CD4-positive, alpha-beta T cell treated with Interferon alpha-2 for 1 hour (primary cell): Measurements from ENCODE around the gene KRT77.
A peak's percentile ranks its signal among the peaks of the same experiment; 100 is the strongest.

ENCODE experiments used
- DNase-seq, 2 donors: peaks; one replicate each; pipeline ENCODE4 v3.0.0-alpha.2; 2020 to 2022

Gene KRT77

DNA sequence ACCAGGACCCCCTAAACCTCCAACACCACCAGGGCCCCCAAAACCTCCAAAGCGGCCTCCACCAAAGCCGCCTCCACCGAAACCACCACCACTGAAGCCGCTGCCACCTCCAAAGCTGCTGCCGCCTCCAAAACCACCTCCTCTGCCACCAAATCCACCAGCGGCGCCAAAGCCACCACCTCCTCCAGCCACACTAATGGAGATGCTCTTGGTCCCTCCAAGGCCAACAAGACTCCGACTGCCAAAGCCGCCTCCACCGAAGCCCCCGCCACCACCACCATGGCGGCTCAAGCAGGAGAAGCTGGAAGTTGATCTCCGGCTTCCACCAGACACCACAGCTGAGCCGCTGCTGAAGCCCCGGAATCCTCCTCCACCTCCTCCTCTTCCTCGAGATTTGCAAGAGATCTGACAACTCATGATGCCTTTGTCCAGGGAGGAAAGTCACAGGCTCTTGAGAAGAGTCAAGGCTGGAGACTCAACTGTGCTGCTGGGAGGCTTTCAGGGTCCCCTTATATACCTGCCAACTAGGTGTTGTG, 51.5 kb downstream of the KRT77 start, which contains the start of gene KRT2:
Gene KRT2, minus strand, starts transcription at position 486 of the 536 bp plus-strand sequence. Its CDS starts 69 bp downstream, at position 417.
- DNase-seq, result no peak

DNA sequence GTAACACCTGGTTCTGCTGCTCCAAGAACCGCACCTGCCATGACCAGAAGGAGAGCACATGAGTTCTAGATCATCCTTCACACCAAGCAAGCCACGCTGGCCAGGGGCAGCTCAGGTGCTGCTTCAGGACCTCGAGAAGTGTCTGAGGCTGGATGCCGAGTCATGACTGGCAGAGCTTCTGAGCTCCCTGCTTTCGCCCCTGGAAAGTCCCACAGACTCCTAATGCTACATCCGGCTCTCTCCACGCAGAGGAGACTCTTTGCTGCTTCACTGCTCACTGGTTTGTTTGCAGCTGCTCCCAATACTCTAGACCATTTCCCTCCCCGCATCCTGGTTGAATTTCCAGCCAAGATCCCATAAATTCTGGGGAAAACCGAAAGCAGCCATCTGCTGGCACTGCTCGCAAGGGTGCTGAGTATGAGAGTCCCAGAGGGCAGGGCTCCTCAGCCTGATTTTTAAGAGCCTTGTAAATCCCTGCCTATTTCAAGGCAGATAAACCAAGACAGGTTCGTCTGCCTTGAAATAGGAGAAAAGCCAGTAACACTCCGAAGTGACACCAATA, 52.7 kb downstream of the KRT77 start:
- DNase-seq, result no peak

GRCh38 chr12:52649066-52649465, 54.3 kb downstream of the KRT77 start:
- no peak for DNase-seq

- DNase-seq, result no peak
Measured at GRCh38 chr12:52648012-52648550, 55.2 kb downstream of the KRT77 start.

DNA sequence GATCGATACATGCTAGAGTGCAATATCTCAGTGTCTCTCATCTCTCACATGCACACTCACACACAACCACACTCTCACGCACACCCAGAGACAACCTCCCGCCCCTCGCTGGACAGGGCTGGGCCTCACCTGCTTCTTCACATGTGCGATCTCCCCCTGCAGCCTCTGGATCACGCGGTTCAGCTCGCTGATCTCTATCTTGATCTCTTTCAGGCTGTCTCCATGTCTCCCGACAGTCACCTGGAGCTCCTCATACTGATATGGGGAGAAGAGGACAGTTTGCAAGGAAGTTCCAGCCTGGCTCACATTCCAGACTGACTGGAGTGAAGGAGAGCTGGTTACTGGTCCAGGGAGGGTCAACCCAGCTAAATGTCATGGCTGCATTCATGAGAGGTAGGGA, 55.7 kb downstream of the KRT77 start:
- no peak for DNase-seq

DNA sequence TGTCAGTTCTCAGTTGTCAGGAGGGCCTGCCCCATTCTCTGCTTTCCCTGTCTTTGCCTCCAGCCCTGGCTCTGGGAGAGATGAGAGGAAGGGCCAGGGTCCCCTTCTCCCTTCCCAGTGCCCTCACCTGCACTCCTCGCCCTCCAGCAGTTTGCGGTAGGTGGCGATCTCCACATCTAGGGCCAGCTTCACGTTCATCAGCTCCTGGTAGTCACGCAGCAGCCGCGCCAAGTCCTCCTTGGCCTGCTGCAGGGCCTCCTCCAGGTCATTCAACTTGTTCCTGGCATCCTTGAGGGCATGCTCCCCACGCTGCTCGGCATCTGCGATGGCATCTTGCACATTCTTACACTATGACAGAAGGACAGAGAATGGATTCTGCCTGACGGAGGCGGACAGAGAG, 56.7 kb downstream of the KRT77 start:
- no peak for DNase-seq

DNA sequence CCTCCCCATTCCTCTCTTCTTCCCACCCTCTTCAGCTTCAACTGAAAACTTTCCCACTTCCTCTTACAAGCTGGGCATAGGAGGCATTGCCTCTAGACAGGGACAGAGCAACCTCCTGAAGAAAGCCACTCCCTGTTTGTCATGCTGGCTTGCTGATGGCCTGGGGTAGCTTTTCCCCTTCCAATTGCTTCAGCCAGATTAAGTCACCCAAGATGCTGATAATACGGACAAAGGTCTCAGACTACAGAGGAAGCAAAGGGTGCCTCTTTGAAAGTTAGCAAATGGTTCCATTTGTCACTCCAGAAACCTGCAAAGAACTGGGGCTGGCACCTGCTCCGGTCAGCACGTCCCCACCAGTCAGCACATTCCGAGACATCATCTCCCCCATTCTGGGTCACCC, 57.3 kb downstream of the KRT77 start:
- no peak for DNase-seq

DNA sequence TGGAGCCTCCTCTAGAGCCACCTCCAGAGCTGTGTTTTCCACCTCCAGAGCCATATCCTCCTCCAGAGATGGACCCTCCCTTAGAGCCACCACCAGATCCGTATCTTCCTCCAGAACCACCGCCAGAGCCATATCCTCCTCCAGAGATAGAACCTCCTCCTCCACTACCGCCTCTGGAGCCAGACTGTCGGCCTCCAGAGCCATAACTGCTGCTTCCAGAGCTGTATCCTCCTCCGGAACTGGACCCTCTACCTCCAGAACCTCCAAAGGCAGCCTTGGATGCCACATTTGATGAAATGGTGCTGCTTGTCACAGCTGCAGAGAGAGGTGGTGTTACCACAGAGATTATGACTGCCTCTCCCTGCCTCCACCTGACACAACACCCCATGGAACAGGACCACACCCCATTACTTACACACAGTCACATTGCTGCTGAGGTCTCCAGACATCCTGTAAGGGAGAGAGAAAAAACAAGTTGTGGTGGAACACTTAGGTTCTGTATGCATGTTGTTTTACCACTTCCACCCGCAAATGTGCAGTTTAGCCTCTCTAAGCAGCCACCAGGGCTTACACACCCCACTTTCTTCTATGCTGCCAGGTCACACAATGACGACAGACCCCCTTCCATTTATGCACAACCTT, 58.1 kb downstream of the KRT77 start:
- peak; percentile 42 to 60 for DNase-seq

GRCh38 chr12:52644078-52644415, 59.3 kb downstream of the KRT77 start:
- no peak for DNase-seq

DNA sequence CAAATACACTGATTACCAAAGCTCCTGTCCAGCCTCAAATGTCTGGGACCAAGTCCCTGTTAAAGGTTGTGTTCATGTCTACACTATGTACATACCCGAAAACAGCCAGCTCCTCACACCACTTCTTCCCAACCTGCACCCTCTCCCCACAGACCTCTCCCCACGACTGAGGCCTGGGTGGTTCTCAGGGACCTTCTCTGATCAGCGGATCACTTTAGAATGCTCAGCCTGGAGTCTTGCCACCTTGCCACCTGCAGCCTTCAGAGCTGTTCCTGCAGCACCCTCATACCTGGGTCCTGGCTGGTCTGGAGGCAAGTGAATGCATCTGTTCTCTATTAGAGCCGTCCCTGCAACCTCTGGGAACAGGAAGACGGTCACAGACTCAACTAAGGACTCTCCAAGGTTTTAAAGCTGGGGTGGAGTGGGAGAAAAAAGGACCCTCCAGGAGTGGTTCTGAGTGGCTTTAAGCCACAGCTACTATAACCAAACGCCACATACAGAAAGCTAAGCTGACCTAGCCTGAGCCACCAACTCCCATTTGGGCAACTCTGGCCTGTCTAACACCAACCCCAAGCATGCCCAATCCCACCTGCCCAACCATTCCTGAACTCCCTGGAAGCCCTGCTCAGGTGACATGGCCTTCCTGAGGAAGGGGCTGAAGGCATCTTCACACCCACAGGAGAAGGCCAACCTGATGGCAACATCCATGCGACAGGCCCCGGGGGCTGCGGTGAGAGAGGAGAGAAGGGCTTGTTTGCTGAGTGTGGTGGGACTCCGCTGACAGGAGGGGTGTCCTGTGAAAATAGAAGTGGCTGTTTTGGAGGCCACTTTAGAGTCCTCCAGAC, 59.9 kb downstream of the KRT77 start:
- DNase-seq, result no peak

GRCh38 chr12:52641468-52641867, 61.9 kb downstream of the KRT77 start:
- DNase-seq, result no peak
